GM12878 (cell line): ENCODE results near the gene CREG1. TPM values are rescaled to one million over a fixed set of nuclear protein-coding genes. Genes with fewer than 3 reads are reported as not detected.

ENCODE experiments used
- ATAC-seq: fragments of 200-7000 bp; cut with Tn5 transposase; 3 replicates; pipeline ENCODE4 v1.9.1; 2020; ENCODE audit warnings: mild to moderate bottlenecking, moderate library complexity
- BruUV-seq: library from RNA; stranded (reverse); fragments of 400-500 nt; replicated peaks from 2 replicates; lab custom pipeline; 2021; lab: Mats Ljungman, UMichigan
- CTCF ChIA-PET: fragments of 300-600 bp; sonication (Branson Sonifier 250); formaldehyde crosslinking; extraction: SDS; loops from one replicate; lab custom pipeline; 2021; ENCODE audit warnings: inconsistent platforms; lab: Yijun Ruan, JAX
- POLR2A ChIA-PET: fragments of 350-600 bp; formaldehyde crosslinking; extraction: SDS; loops from one replicate; lab custom pipeline; 2021; ENCODE audit warnings: inconsistent platforms; lab: Charles Lee
- RAD21 ChIA-PET: fragments of 300-600 bp; sonication (Branson Sonifier 250); formaldehyde crosslinking; loops from one replicate; lab custom pipeline; 2023; ENCODE audit warnings: antibody characterized with exemption; ENCODE audit not compliant: unreplicated experiment; lab: Charles Lee
- SMC1A ChIA-PET: fragments of 300-600 bp; sonication (Branson Sonifier 250); formaldehyde crosslinking; loops from one replicate; lab custom pipeline; 2023; ENCODE audit not compliant: unreplicated experiment, uncharacterized antibody; lab: Charles Lee
- DNase-seq: peaks from one replicate; pipeline ENCODE4 v3.0.0-alpha.2; 2011; ENCODE audit warnings: low read depth, low spot score
- FAIRE-seq: peaks from 3 replicates; lab custom pipeline; 2011; peaks lifted over from hg19 to GRCh38; lab: Jason Lieb, UNC
- H2AFZ ChIP-seq: 2 replicates; pipeline ENCODE4 v1.6.0; 2011; ENCODE audit warnings: low read depth, low read length, control low read depth; ENCODE audit not compliant: control insufficient read depth
- H3K27ac ChIP-seq: 2 replicates; pipeline ENCODE4 v1.5.1; 2011; ENCODE audit warnings: control low read depth; ENCODE audit not compliant: control insufficient read depth, insufficient read depth
- H3K27me3 ChIP-seq, 2 experiments: replicated peaks in 1 of 2; 2 replicates each; pipeline versions ENCODE4 v1.6.0 to v1.6.1; 2011; ENCODE audit warnings: low read length in 1 of 2; ENCODE audit not compliant: control insufficient read depth in 2 of 2, insufficient read depth in 2 of 2
- H3K36me3 ChIP-seq, 2 experiments: 2 replicates each; pipeline ENCODE4 v1.5.1; 2011; ENCODE audit warnings: low read length in 1 of 2; ENCODE audit not compliant: control insufficient read depth in 2 of 2, insufficient read depth in 2 of 2
- H3K4me1 ChIP-seq: 2 replicates; pipeline ENCODE4 v1.6.1; 2011; ENCODE audit warnings: mild to moderate bottlenecking, low read length, moderate library complexity, mixed read lengths; ENCODE audit not compliant: control insufficient read depth, insufficient read depth
- H3K4me2 ChIP-seq: 2 replicates; pipeline ENCODE4 v1.6.0; 2011; ENCODE audit warnings: control low read depth; ENCODE audit not compliant: control insufficient read depth, insufficient read depth
- H3K4me3 ChIP-seq: fragments of 200-600 bp; sonication (generic); 2 replicates; pipeline ENCODE4 v1.5.1; 2016
- H3K79me2 ChIP-seq: 2 replicates; pipeline ENCODE4 v1.6.0; 2011; ENCODE audit warnings: low read length; ENCODE audit not compliant: control insufficient read depth, insufficient read depth
- H3K9ac ChIP-seq: 2 replicates; pipeline ENCODE4 v1.8.0; 2011; ENCODE audit warnings: low read length, control low read depth, mixed read lengths; ENCODE audit not compliant: control insufficient read depth, insufficient read depth
- H3K9me3 ChIP-seq: replicated peaks from 3 replicates; pipeline ENCODE4 v1.5.1; 2011; ENCODE audit warnings: mild to moderate bottlenecking, low read length; ENCODE audit not compliant: control insufficient read depth, insufficient read depth
- H4K20me1 ChIP-seq: 2 replicates; pipeline ENCODE4 v1.6.0; 2011; ENCODE audit not compliant: control insufficient read depth, insufficient read depth
- ATF7 ChIP-seq: fragments of 450-650 bp; IDR thresholded peaks from 2 replicates; pipeline ENCODE4 v1.6.1; 2016; ENCODE audit warnings: low read depth, mild to moderate bottlenecking
- CHD1 ChIP-seq: IDR thresholded peaks from 2 replicates; pipeline ENCODE4 v1.6.1; 2012; ENCODE audit warnings: low read depth, low read length, improper control_type of control experiment
- CREB1 ChIP-seq: IDR thresholded peaks from 2 replicates; pipeline ENCODE4 v1.6.1; 2012; ENCODE audit warnings: low read depth, mild to moderate bottlenecking, inconsistent platforms
- EED ChIP-seq: sonication (generic); IDR thresholded peaks from 2 replicates; pipeline ENCODE4 v1.6.1; 2016; ENCODE audit warnings: antibody characterized with exemption, low read depth
- ETV6 ChIP-seq, 2 experiments: fragments of 450-650 bp in 1 of 2; IDR thresholded peaks in 1 of 2; conservative IDR thresholded peaks in 1 of 2; 2 replicates each; pipeline ENCODE4 v1.6.1; 2014; ENCODE audit warnings: antibody characterized with exemption in 1 of 2, borderline replicate concordance in 1 of 2, low read depth in 1 of 2, mild to moderate bottlenecking in 1 of 2, moderate library complexity in 1 of 2
- GABPA ChIP-seq: IDR thresholded peaks from 2 replicates; pipeline ENCODE4 v1.6.1; 2014; ENCODE audit warnings: antibody characterized with exemption, low read depth, mild to moderate bottlenecking, inconsistent platforms
- HCFC1 ChIP-seq: fragments of 150-350 bp; IDR thresholded peaks from 2 replicates; pipeline ENCODE4 v1.6.1; 2014; ENCODE audit warnings: low read length
- IRF3 ChIP-seq: fragments of 450-650 bp; IDR thresholded peaks from 2 replicates; pipeline ENCODE4 v1.6.1; 2014; ENCODE audit warnings: mild to moderate bottlenecking
- PAX5 ChIP-seq: IDR thresholded peaks from 2 replicates; pipeline ENCODE4 v1.6.1; 2011; ENCODE audit warnings: low read depth, low read length, borderline replicate concordance
- RAD21 ChIP-seq: IDR thresholded peaks from 2 replicates; pipeline ENCODE4 v1.6.1; 2011; ENCODE audit warnings: mild to moderate bottlenecking, low read depth, low read length, moderate library complexity; ENCODE audit not compliant: insufficient read depth
- REST ChIP-seq: IDR thresholded peaks from 2 replicates; pipeline ENCODE4 v1.6.1; 2012; ENCODE audit warnings: mild to moderate bottlenecking, low read depth, low read length
- RFX5 ChIP-seq: IDR thresholded peaks from 2 replicates; pipeline ENCODE4 v1.6.1; 2011; ENCODE audit warnings: low read depth, low read length, improper control_type of control experiment
- RUNX3 ChIP-seq: IDR thresholded peaks from 2 replicates; pipeline ENCODE4 v1.6.1; 2012; ENCODE audit warnings: low read length, inconsistent platforms
- SPI1 ChIP-seq: IDR thresholded peaks from 2 replicates; pipeline ENCODE4 v1.6.1; 2011; ENCODE audit warnings: low read depth, mild to moderate bottlenecking, low read length, moderate library complexity, borderline replicate concordance; ENCODE audit not compliant: insufficient read depth
- SRF ChIP-seq, 2 experiments: IDR thresholded peaks; 2 replicates each; pipeline ENCODE4 v1.6.1; 2011; ENCODE audit warnings: low read depth in 2 of 2, low read length in 2 of 2, mild to moderate bottlenecking in 1 of 2, moderate library complexity in 1 of 2
- STAT1 ChIP-seq: fragments of 450-650 bp; conservative IDR thresholded peaks from 2 replicates; pipeline ENCODE4 v1.6.1; 2014; ENCODE audit warnings: antibody characterized with exemption, mild to moderate bottlenecking
- TCF12 ChIP-seq: IDR thresholded peaks from 2 replicates; pipeline ENCODE4 v1.6.1; 2011; ENCODE audit warnings: low read depth, mild to moderate bottlenecking, low read length
- YY1 ChIP-seq: IDR thresholded peaks from 2 replicates; pipeline ENCODE4 v1.6.1; 2011; ENCODE audit warnings: low read depth, mild to moderate bottlenecking, low read length
- ZZZ3 ChIP-seq: IDR thresholded peaks from 2 replicates; pipeline ENCODE4 v1.6.1; 2011; ENCODE audit warnings: low read depth; ENCODE audit not compliant: control insufficient read depth, insufficient read length
- WGBS: methylation state at CpG from one replicate; pipeline ENCODE4 v1.1.6; 2016; ENCODE audit warnings: low lambda C conversion rate; ENCODE audit not compliant: insufficient replicate concordance, insufficient coverage; ENCODE audit errors: missing lambda C conversion rate; 5-methylcytosine and 5-hydroxymethylcytosine counted together
- in situ Hi-C: fragments of 300-500 bp; cut with MboI; formaldehyde crosslinking; loops from 9 replicates; pipeline ENCODE4 v1.14.3; 2018; ENCODE audit warnings: mixed read lengths
- intact Hi-C: fragments of 100-400 bp; cut with micrococcal nuclease; formaldehyde crosslinking; loops from one replicate; pipeline ENCODE4 v1.14.2; 2022; ENCODE audit not compliant: unreplicated experiment
- polyA plus RNA-seq, 11 experiments: library from polyadenylated mRNA; depleted of rRNA in 4 of 11; unstranded in 6 of 11; stranded (reverse) in 5 of 11; fragments of >200 nt; fragmentation: Nextera tagmentation in 4 of 11; fragmentation: Illumina TruSeq in 1 of 11; extraction: Ambion mirVana in 4 of 11; extraction: Trizol in 1 of 11; gene quantifications; 1 replicate in 1 of 11; 2 replicates in 10 of 11; pipeline versions ENCODE4 v1.2.1 to v1.2.3, GENCODE V29; 2011 to 2016; ENCODE audit warnings: inconsistent platforms in 2 of 11, missing spikeins in 2 of 11, low read depth in 1 of 11
- total RNA-seq, 4 experiments: library from RNA; depleted of rRNA in 3 of 4; stranded (reverse); fragments of >200 nt in 3 of 4; fragmentation: Illumina TruSeq in 1 of 4; extraction: Trizol in 1 of 4; gene quantifications; 2 replicates each; pipeline versions ENCODE4 v1.2.1 to v1.2.3, GENCODE V29; 2013 to 2021

CREG1 gene
- total and polyA plus RNA-seq, 10 of the 15 experiments (the other 5 are each of a cell fraction or from before 2014, with no cell fraction given) = 5.3 to 43.8 (median 22.1) TPM

- H3K79me2 ChIP-seq = no peaks in the 10 kb centered on the region
- H3K4me2 ChIP-seq = no peak overlapping the region
- intact Hi-C loops = loop anchor here (2.0 to 10.0 kb wide), 2 partner anchors 201 to 333 kb away; partner anchors contain the start of genes DCAF6 and MPC2
- ChIA-PET POLR2A (interaction anchor here (1.5 to 3.1 kb wide), 6 partner anchors 15 to 106 kb away, joined by 3 to 28 read pairs (median 10); partner anchors contain the start of gene RCSD1), CTCF (interaction anchor here (1.0 to 5.7 kb wide), 22 partner anchors 10 to 480 kb away, joined by 3 to 255 read pairs (median 13); partner anchors contain the start of gene CREG1), RAD21 (interaction anchor here (0.7 to 5.5 kb wide), 19 partner anchors 8 to 200 kb away, joined by 3 to 182 read pairs (median 10); partner anchors contain the start of genes CREG1 and RCSD1), SMC1A (interaction anchor here (0.6 to 7.4 kb wide), 22 partner anchors 14 to 558 kb away, joined by 3 to 215 read pairs (median 8); no protein-coding TSS in a partner anchor)
- peak overlapping the region; percentile 46; the same call in 1 of the 2 replicates for H3K27ac ChIP-seq
- H3K9me3 ChIP-seq = peaks cover 2% of the 10 kb centered on the region; the same call in 2 of the 3 replicates
- BruUV-seq = no TSS peak
- in situ Hi-C loops = loop anchor here (5.0 kb wide), 1 partner anchor 86 kb away; no protein-coding TSS in a partner anchor
- no peaks in the 10 kb centered on the region for H4K20me1 ChIP-seq
- WGBS = 79% methylated on average over 8 of the region's 8 CpGs
- ATAC-seq (peak; percentile 43), FAIRE-seq (no peak), DNase-seq (no peak)
- H3K4me1 ChIP-seq = peaks cover 31% of the 10 kb centered on the region
- no peak overlapping the region for H3K4me3 ChIP-seq
- H3K27me3 ChIP-seq = no peaks in the 10 kb centered on the region
- peak overlapping the region; percentile 29 for H2AFZ ChIP-seq
- H3K9ac ChIP-seq = no peak overlapping the region
- H3K36me3 ChIP-seq = no peaks in the 10 kb centered on the region
- TF ChIP-seq REST (no peak), ZZZ3 (no peak), RFX5 (no peak), IRF3 (no peak), ETV6 (conservative IDR thresholded peaks at IDR 0.05 in 1 of 2, IDR thresholded peaks at IDR 0.05 in 1 of 2; ENCODE audit: borderline replicate concordance in 1 of 2, low read depth in 1 of 2) (no peak), CHD1 (no peak), SPI1 (peak; percentile 64; the same call in 1 of the 2 replicates), EED (no peak), CREB1 (no peak), SRF (IDR thresholded peaks at IDR 0.05; ENCODE audit: low read depth in 2 of 2, low read length in 2 of 2) (no peak), HCFC1 (no peak), PAX5 (no peak), STAT1 (no peak), GABPA (no peak), TCF12 (no peak), RAD21 (0 out of 2 replicates have a peak, but pooled peaks have one; percentile 5), ATF7 (no peak), YY1 (no peak), RUNX3 (peak; percentile 10; the same call in 1 of the 2 replicates)
Observed at GRCh38 chr1:167601442-167602383, 48.2 kb upstream of the CREG1 start.
